ES-I3 (cell line): Measurements from ENCODE around the gene AVPR1B.

ENCODE experiments used
- H3K36me3 ChIP-seq: 2 replicates; pipeline ENCODE4 v1.6.1; 2013; ENCODE audit warnings: mild to moderate bottlenecking, low read length, control low read depth, moderate library complexity; ENCODE audit not compliant: insufficient read depth
- H3K4me1 ChIP-seq: 2 replicates; pipeline ENCODE4 v1.6.1; 2013; ENCODE audit warnings: mild to moderate bottlenecking, control low read depth, low read length; ENCODE audit not compliant: insufficient read depth
- H3K9ac ChIP-seq: 2 replicates; pipeline ENCODE4 v1.6.1; 2013; ENCODE audit warnings: low read depth, mild to moderate bottlenecking, low read length, moderate library complexity
- H3K9me3 ChIP-seq: 2 replicates; pipeline ENCODE4 v1.6.1; 2013; ENCODE audit warnings: mild to moderate bottlenecking, low read length, moderate library complexity; ENCODE audit not compliant: control insufficient read depth, insufficient read depth

Gene AVPR1B

GRCh38 chr1:206060844-206061243 lies 56.3 kb downstream of the AVPR1B start:
- H3K9me3 ChIP-seq: peaks cover 7% of the 10 kb centered on the region; the same call in 1 of the 2 replicates
- H3K4me1 ChIP-seq: peaks cover 7% of the 10 kb centered on the region; the same call in 1 of the 2 replicates
- no peak overlapping the region for H3K9ac ChIP-seq
- H3K36me3 ChIP-seq: no peaks in the 10 kb centered on the region
